Activated T-helper 2 cell treated with anti-CD3 and anti-CD28 coated beads, Interferon-gamma antibody, Interleukin-2, Interleukin-4, amounts not matched to agents 10 μg/mL and 5 μg/mL and 100 μg/mL, durations not matched to agents 14 hours and 24 hours and 36 hours (primary cell): Measurements from ENCODE around the gene FREM1. TPM values are rescaled to one million over a fixed set of nuclear protein-coding genes. Genes with fewer than 3 reads are reported as not detected.

ENCODE experiments used
- DNase-seq: peaks from one replicate; pipeline ENCODE4 v3.0.0; 2021; ENCODE audit warnings: low spot score
- H3K27ac Mint-ChIP-seq: one replicate; pipeline ENCODE4 v1.8.0; 2021; ENCODE audit warnings: mixed read lengths
- H3K27me3 Mint-ChIP-seq: one replicate; pipeline ENCODE4 v1.8.0; 2021; ENCODE audit warnings: low read depth, mixed read lengths
- H3K36me3 Mint-ChIP-seq: one replicate; pipeline ENCODE4 v1.8.0; 2021; ENCODE audit warnings: low read depth, mixed read lengths
- H3K4me1 Mint-ChIP-seq: one replicate; pipeline ENCODE4 v1.8.0; 2021; ENCODE audit warnings: low read depth, mixed read lengths
- H3K4me3 Mint-ChIP-seq: one replicate; pipeline ENCODE4 v1.8.0; 2021; ENCODE audit warnings: low read depth, mild to moderate bottlenecking, moderate library complexity, mixed read lengths
- H3K9me3 Mint-ChIP-seq: one replicate; pipeline ENCODE4 v1.8.0; 2021; ENCODE audit warnings: mixed read lengths
- intact Hi-C: fragments of 100-400 bp; cut with micrococcal nuclease; formaldehyde crosslinking; loops from one replicate; pipeline ENCODE4 v1.15.1; 2023
- total RNA-seq: library from RNA; stranded (reverse); gene quantifications from 2 replicates; pipeline ENCODE4 v1.2.3, GENCODE V29; 2022

Gene FREM1
- total RNA-seq, 1 donor from 2014 or later, result not detected

DNA sequence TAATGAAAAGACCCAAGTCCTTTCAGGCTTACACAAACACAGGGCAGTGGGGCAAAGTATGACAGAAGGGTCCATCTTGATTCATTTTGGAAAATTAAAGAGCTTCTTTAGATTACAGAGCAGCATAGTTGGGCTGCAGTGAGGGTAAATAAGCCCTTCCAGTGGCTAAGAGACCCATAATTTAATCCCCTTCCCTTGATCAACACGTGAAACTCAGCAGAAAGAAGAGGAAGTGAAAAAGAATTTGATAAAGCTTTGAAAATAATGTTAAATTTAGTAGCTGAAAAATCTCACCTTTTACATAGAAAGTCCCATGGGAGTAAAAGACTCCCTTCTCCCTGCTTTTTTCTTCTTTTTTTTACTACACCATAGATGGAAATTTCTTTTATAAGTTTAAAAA, 87.6 kb downstream of the FREM1 start:
- DNase-seq, result no peak
- Mint-ChIP-seq H3K9me3 (no peaks in the 10 kb centered on the region), H3K36me3 (no peaks in the 10 kb centered on the region), H3K27ac (no peak overlapping the region), H3K4me3 (no peak overlapping the region), H3K4me1 (no peaks in the 10 kb centered on the region), H3K27me3 (no peaks in the 10 kb centered on the region)
- intact Hi-C loops, result no loop called here

DNA sequence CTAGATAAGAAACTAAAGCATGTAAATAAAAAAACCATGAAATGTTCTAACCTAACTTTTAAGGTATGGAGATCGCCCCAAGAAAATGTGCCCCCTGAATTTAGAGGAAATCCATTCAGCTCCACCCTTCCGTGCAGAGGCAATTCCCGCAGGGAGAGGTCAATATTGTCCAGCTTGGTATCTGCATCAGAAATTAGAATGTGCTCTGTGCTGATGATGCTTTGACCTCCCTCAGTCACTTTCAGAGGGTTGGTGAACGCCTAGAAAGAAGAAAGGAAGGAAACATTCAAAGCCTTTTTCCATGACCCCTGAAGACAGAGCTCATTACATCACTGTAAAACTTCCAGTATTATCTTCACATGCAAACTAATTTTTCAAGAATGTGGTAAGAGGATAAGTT, 91.0 kb downstream of the FREM1 start:
- Mint-ChIP-seq H3K36me3 (no peaks in the 10 kb centered on the region), H3K27ac (no peak overlapping the region), H3K9me3 (no peaks in the 10 kb centered on the region), H3K4me1 (no peaks in the 10 kb centered on the region), H3K4me3 (no peak overlapping the region), H3K27me3 (no peaks in the 10 kb centered on the region)
- no peak for DNase-seq
- intact Hi-C loops, result no loop called here

DNA sequence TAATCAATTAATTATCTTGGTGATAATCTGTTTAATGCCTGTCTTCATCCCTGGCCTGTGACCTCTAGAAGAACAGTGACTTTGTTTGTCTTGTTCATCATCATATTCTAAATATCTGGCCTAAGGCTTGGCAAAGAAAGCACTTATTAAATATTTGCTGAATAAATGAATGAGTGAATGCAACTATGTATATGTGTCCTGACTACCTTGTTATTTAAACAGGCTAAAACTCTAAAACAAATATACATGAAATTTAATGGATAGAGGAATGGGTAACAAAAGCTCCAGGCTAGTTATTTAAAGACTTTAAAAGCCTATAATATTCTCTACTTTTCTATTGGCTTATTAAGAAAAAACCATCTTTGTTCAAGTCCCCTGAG, 96.0 kb downstream of the FREM1 start:
- H3K4me3 Mint-ChIP-seq, result no peak overlapping the region
- no peaks in the 10 kb centered on the region for H3K27me3 Mint-ChIP-seq
- intact Hi-C loops, result no loop called here
- no peaks in the 10 kb centered on the region for H3K4me1 Mint-ChIP-seq
- H3K36me3 Mint-ChIP-seq, result no peaks in the 10 kb centered on the region
- no peaks in the 10 kb centered on the region for H3K9me3 Mint-ChIP-seq
- H3K27ac Mint-ChIP-seq, result no peak overlapping the region
- DNase-seq, result no peak

DNA sequence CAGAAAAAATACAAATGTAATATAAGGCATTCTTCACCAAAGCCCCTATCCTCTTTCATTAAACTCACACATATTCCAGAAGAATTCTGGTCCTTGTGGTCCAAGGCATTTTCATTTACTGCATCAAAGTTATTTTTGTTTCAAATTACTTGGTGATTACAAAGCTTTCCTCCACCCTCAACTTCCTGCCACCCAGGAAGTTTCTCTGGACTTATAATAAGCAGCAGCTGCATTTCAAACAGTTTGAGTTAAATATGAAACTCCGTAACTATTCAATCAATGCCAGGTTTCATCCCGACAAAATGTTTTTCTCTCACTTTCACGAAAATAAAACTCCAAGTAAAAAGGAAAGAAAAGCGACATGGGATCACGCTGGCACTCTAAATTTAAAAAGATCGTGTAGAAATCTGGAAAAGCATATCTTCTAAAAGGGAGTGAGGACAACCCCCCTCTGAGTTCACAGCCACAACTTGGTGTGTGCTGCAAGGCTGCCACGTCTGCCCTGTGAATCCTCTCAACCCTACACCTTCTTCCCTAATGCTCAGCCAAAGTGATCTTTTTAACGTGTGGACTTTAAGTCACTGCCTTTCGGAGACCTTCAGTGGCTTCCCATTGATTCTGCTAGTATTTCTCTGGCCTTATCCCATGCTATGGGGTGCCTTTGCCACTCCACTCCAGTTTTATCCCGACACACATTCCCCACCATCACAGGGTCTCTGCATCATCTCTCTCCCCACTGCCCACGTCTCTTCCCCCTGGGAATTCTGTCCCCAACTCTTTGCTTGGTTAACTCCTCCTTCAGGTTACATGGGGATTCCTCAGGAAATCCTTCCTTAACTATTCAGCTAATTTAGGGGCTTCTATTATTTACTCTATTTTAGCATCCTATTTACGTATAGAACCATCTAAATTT, 96.6 kb downstream of the FREM1 start:
- Mint-ChIP-seq H3K4me3 (no peak overlapping the region), H3K27ac (no peak overlapping the region), H3K9me3 (no peaks in the 10 kb centered on the region), H3K36me3 (no peaks in the 10 kb centered on the region), H3K27me3 (no peaks in the 10 kb centered on the region), H3K4me1 (no peaks in the 10 kb centered on the region)
- intact Hi-C loops, result no loop called here
- DNase-seq, result no peak

DNA sequence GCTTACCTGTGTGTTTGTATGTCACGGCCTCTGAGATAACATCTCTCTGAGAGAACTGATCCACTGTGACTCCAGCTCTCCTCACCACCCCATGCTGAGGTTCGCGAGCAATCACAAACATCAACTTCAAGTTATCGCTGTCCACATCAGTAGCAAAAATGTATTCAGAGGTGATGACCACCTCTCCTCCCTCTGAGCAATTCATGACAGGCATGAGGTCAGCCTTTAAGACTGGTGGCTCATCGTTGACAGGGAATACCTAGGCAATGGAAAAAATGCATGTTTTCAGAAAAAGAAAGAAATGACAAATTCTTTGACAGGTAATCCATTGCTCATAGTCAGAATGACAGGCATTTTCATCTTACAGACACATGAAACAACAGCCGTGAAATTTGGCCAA, 97.4 kb downstream of the FREM1 start:
- no peak overlapping the region for H3K4me3 Mint-ChIP-seq
- intact Hi-C loops, result no loop called here
- H3K4me1 Mint-ChIP-seq, result no peaks in the 10 kb centered on the region
- no peak for DNase-seq
- H3K27me3 Mint-ChIP-seq, result no peaks in the 10 kb centered on the region
- no peaks in the 10 kb centered on the region for H3K36me3 Mint-ChIP-seq
- no peaks in the 10 kb centered on the region for H3K9me3 Mint-ChIP-seq
- no peak overlapping the region for H3K27ac Mint-ChIP-seq

DNA sequence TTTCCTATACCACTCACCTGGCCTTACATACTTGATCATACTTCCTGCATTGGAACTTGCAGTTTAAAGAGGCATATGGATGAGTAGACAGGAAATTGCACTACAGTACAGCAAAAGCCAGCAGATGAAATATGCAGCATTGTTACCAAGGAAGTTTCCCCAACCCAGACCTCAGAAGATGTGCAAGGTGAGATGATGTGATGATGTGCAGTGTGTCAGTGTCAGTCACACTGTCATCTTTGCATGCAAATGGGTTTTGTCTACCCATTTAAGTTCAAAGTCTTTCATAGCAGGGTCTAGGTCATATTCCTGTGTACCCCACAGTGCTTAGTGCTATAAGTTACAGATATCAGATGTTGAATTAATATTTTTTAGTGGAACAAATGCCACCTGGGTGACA, 98.4 kb downstream of the FREM1 start:
- intact Hi-C loops, result no loop called here
- no peaks in the 10 kb centered on the region for H3K36me3 Mint-ChIP-seq

DNA sequence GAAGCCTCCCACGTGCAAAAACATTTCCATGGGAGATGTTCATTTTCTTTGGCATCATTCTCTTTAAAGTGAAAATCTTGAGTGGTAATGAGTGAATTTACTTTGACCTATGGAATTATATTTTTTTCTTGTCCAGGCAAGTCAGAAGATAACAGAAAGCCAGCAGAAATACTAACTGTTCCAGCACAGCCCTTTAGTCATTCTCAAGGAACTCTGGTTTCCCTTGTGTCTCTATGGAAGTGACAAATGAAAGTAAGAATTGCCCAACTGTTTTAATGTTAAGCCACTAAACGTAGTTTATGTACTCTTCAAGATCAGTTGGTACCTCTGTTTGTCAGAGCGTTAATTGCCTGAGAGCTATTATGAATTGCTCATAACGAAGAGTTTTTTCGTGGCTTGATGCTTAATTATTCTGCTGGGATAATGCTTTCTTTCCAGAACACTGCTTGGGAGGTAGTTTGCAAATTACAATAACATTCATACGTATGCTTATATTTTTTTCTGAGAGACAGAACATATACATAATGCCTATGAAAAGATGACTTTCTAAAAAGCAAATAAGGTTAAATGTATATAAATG, 103.2 kb downstream of the FREM1 start:
- Mint-ChIP-seq H3K9me3 (no peaks in the 10 kb centered on the region), H3K27ac (no peak overlapping the region), H3K27me3 (no peaks in the 10 kb centered on the region), H3K36me3 (no peaks in the 10 kb centered on the region), H3K4me3 (no peak overlapping the region), H3K4me1 (no peaks in the 10 kb centered on the region)
- intact Hi-C loops, result no loop called here
- no peak for DNase-seq

More for the DNA sequence above, 98.4 kb downstream of the FREM1 start:
- Mint-ChIP-seq H3K9me3 (no peaks in the 10 kb centered on the region), H3K4me3 (no peak overlapping the region), H3K4me1 (no peaks in the 10 kb centered on the region), H3K27ac (no peak overlapping the region), H3K27me3 (no peaks in the 10 kb centered on the region)
- DNase-seq, result no peak

DNA sequence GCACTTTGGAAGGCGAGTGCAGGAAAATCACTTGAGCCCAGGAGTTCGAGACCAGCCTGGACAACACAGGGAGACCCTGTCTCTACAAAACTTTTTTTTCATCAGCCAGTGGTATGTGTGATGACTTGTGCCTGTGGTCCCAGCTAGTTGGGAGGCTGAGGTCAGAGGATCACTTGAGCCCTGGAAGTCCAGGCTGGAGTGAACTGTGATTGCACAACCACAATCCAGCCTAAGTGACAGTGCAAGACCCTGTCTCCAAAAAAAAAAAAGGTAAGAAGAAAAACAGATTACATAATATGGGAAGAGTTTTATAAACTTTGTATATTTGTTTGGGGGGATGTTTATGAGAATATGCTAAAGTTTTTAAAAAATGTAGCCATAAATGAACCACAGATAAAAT, 111.2 kb downstream of the FREM1 start:
- Mint-ChIP-seq H3K4me3 (no peak overlapping the region), H3K4me1 (no peaks in the 10 kb centered on the region)
- DNase-seq, result no peak

DNA sequence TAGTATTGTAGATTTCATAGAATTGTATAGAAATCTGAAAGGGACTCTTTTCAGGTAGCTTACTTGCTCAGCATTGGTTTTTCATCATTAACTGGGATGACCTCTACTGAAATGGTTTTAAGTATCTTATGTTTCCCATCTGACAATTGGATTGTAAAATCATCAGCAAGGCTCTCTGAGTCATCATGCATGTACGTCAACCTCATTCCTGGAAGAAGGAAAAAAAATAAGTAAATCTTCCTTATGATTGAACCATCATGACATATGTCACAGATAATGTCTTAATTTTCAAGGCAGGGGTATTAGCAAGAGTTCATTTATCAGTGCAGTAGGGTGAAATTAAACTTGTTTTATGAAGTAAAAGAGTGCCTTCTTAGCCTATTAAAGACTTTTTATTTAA, 112.8 kb downstream of the FREM1 start:
- intact Hi-C loops, result no loop called here
- no peak for DNase-seq
- Mint-ChIP-seq H3K4me3 (no peak overlapping the region), H3K4me1 (no peaks in the 10 kb centered on the region), H3K9me3 (no peaks in the 10 kb centered on the region), H3K27ac (no peak overlapping the region), H3K27me3 (no peaks in the 10 kb centered on the region), H3K36me3 (no peaks in the 10 kb centered on the region)

More for the DNA sequence above, 111.2 kb downstream of the FREM1 start:
- Mint-ChIP-seq H3K27me3 (no peaks in the 10 kb centered on the region), H3K9me3 (no peaks in the 10 kb centered on the region), H3K36me3 (no peaks in the 10 kb centered on the region), H3K27ac (no peak overlapping the region)
- intact Hi-C loops, result no loop called here

DNA sequence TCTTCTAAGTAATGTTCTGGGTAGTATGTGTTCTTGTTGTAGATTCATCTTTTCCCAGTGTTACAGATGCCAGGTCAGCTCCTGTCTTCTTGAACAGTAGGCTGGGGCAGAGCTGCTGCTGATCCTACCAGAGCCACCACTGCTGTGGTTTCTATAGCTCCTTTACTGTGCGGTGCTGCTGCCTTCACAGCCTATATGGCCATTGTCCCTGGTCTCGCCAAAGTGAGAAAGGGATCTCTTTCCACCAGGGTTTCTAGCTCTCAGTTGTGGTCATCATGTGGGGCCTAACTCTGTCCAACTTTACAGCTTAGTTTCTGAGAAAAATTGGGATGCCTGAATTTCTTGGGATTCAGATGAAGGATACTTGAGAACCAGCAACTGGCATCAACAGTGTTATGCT, 116.8 kb downstream of the FREM1 start:
- no peak for DNase-seq
- no peaks in the 10 kb centered on the region for H3K9me3 Mint-ChIP-seq

DNA sequence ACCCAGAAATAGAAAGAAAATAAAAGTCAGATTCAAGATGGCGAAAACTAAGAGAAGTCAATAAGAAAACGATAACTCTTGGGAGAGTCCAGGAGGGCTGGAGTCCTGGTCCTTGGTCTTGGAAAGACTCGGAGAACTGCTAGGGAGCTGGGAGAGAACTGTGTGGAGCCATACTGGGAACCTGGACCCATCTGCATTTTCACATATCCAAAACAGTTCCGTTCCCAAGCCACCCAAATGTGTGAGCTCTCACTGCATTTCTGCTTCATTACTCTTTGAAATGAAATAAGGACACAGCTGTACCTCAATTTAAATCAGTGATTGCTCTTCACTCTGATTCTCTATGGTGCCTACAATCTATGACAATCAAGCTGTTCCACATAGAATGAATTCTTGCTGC, 119.6 kb downstream of the FREM1 start:
- Mint-ChIP-seq H3K4me1 (no peaks in the 10 kb centered on the region), H3K36me3 (no peaks in the 10 kb centered on the region), H3K27me3 (no peaks in the 10 kb centered on the region), H3K9me3 (no peaks in the 10 kb centered on the region), H3K27ac (no peak overlapping the region), H3K4me3 (no peak overlapping the region)
- no peak for DNase-seq
- intact Hi-C loops, result no loop called here

More for the DNA sequence above, 116.8 kb downstream of the FREM1 start:
- intact Hi-C loops, result no loop called here
- Mint-ChIP-seq H3K27me3 (no peaks in the 10 kb centered on the region), H3K36me3 (no peaks in the 10 kb centered on the region), H3K27ac (no peak overlapping the region), H3K4me3 (no peak overlapping the region), H3K4me1 (no peaks in the 10 kb centered on the region)

DNA sequence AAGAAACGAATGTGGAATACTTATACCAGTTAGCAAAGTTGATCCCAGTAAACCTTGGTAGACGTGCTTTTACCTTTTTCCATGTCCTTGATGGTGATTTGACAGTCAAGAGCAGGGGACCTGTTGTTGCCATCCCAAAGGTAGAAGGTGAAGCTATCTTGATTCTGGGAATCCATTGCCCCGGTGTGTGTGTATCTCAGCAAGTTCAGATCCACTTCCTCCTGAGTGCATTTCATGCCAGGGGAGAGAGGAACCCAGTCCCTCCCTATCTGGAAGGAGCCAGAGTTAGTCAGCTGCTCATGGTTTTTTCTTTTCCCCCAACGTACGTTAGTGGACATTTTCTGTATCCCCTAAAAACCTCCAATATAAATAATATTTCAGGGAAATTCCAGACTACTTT, 121.4 kb downstream of the FREM1 start:
- DNase-seq, result no peak
- H3K27ac Mint-ChIP-seq, result no peak overlapping the region
- H3K36me3 Mint-ChIP-seq, result no peaks in the 10 kb centered on the region
- intact Hi-C loops, result no loop called here
- H3K27me3 Mint-ChIP-seq, result no peaks in the 10 kb centered on the region
- H3K4me3 Mint-ChIP-seq, result no peak overlapping the region
- H3K9me3 Mint-ChIP-seq, result no peaks in the 10 kb centered on the region
- H3K4me1 Mint-ChIP-seq, result no peaks in the 10 kb centered on the region

DNA sequence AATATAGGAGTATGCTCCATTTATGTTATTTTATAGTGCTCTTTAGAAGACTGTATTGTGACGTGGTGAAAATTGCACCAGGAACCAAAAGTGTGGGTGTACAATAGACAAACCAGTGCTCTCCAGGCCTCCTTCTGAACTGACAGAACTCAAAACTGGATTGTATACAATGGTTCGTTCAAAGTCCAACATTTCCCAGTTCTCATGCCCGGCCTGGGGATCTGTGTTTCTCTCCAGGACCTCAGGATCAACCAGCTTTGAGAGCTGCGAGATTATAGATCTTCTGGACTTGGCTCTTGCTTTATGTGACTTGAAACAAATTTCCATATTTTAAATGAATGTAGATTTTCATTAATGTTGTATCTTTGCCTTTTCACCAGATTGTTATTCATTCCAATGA, 126.9 kb downstream of the FREM1 start:
- intact Hi-C loops, result no loop called here

More for the DNA sequence above, 126.9 kb downstream of the FREM1 start:
- Mint-ChIP-seq H3K9me3 (no peaks in the 10 kb centered on the region), H3K36me3 (no peaks in the 10 kb centered on the region), H3K27me3 (no peaks in the 10 kb centered on the region), H3K27ac (no peak overlapping the region), H3K4me3 (no peak overlapping the region), H3K4me1 (no peaks in the 10 kb centered on the region)
- DNase-seq, result no peak
